Transverse colon (tissue), 4 donors: ENCODE measurements around the gene IL17RD. TPM values are rescaled to one million over a fixed set of nuclear protein-coding genes. Genes with fewer than 3 reads are reported as not detected.

Experiments
- DNase-seq: peaks from one replicate; pipeline ENCODE4 v3.0.0-alpha.2; 2019
- H3K27ac ChIP-seq, 4 donors: fragments of 200-600 bp; sonication (generic); 2 replicates each; pipeline ENCODE4 v1.5.1; 2016 to 2018; ENCODE audit warnings: inconsistent platforms in 4 of 4
- H3K27me3 ChIP-seq: fragments of 200-600 bp; sonication (generic); 2 replicates; pipeline ENCODE4 v1.5.1; 2017; ENCODE audit warnings: inconsistent platforms
- H3K36me3 ChIP-seq, 4 donors: fragments of 200-600 bp; sonication (generic); 2 replicates each; pipeline ENCODE4 v1.5.1; 2017 to 2019; ENCODE audit warnings: inconsistent platforms in 4 of 4
- H3K4me1 ChIP-seq, 4 donors: fragments of 200-600 bp; sonication (generic); 2 replicates each; pipeline ENCODE4 v1.5.1; 2017 to 2020; ENCODE audit warnings: inconsistent platforms in 4 of 4
- H3K4me3 ChIP-seq, 4 donors: fragments of 200-600 bp; sonication (generic); 1 replicate in 1 of 4; 2 replicates in 3 of 4; pipeline versions ENCODE4 v1.5.1 to v1.6.1; 2017 to 2019; ENCODE audit warnings: inconsistent platforms in 4 of 4
- H3K9me3 ChIP-seq, 2 donors: fragments of 200-600 bp; sonication (generic); 2 replicates each; pipeline ENCODE4 v1.5.1; 2017 to 2019; ENCODE audit warnings: inconsistent platforms in 2 of 2
- CTCF ChIP-seq, 5 experiments: fragments of 200-600 bp in 3 of 5; fragments of 450-650 bp in 2 of 5; sonication (generic) in 3 of 5; IDR thresholded peaks; 1 replicate in 2 of 5; 2 replicates in 3 of 5; pipeline ENCODE4 v1.5.1; 2016 to 2017; ENCODE audit warnings: antibody characterized with exemption in 5 of 5, inconsistent platforms in 3 of 5, mild to moderate bottlenecking in 2 of 5, moderate library complexity in 1 of 5
- EP300 ChIP-seq: sonication (generic); formaldehyde crosslinking; IDR thresholded peaks from one replicate; pipeline ENCODE4 v1.6.1; 2017; ENCODE audit warnings: antibody characterized with exemption, low read depth
- POLR2A ChIP-seq: fragments of 450-650 bp; IDR thresholded peaks from one replicate; pipeline ENCODE4 v1.6.1; 2016; ENCODE audit warnings: antibody characterized with exemption, mild to moderate bottlenecking, moderate library complexity
- POLR2AphosphoS5 ChIP-seq, 3 donors: sonication (generic); formaldehyde crosslinking; IDR thresholded peaks; one replicate each; pipeline ENCODE4 v1.6.1; 2016; ENCODE audit warnings: antibody characterized with exemption in 3 of 3
- WGBS, 2 donors: methylation state at CpG; one replicate each; pipeline ENCODE4 v1.1.5; 2018; ENCODE audit warnings: low coverage in 1 of 2; 5-methylcytosine and 5-hydroxymethylcytosine counted together
- in situ Hi-C, 4 donors: fragments of 200-750 bp; cut with MboI; loops; one replicate each; pipeline versions ENCODE4 v1.15.0 to v1.15.1; 2017; ENCODE audit warnings: low sequenced_read_pairs in 3 of 4, low pct_ligation_motif_present in 1 of 4, low pct_unique_long_range_greater_than_20kb in 1 of 4
- intact Hi-C: fragments of 100-400 bp; cut with DNase I; formaldehyde crosslinking; loops from one replicate; pipeline ENCODE4 v1.15.1; 2023; ENCODE audit warnings: low total_unique reads
- total RNA-seq, 4 donors: library from RNA; depleted of rRNA; stranded (reverse); fragments of >200 nt; gene quantifications; one replicate each; pipeline ENCODE4 v1.1.0, GENCODE V29; 2016

Gene IL17RD
- total RNA-seq, 4 donors from 2014 or later: 1.9 to 40.4 (median 2.7) TPM

- intact Hi-C loops: loop anchor here (5.0 kb wide), 1 partner anchor 125 kb away; no protein-coding TSS in a partner anchor
- WGBS, 2 donors: 89% methylated on average over 23 of the region's 23 CpGs; no CpG with 5 or more reads in 1 of the 2 donors
- Histone ChIP-seq H3K4me3 (no peak overlapping the region), H3K27ac (no peak overlapping the region), H3K9me3 (no peaks in the 10 kb centered on the region), H3K27me3 (no peaks in the 10 kb centered on the region), H3K4me1 (no peaks in the 10 kb centered on the region), H3K36me3 (no peaks in the 10 kb centered on the region)
- TF ChIP-seq EP300 (no peak), POLR2A (no peak), POLR2AphosphoS5 (IDR thresholded peaks at IDR 0.05) (no peak), CTCF (IDR thresholded peaks at IDR 0.05) (no peak)
- DNase-seq: no peak
- in situ Hi-C loops: no loop called here
Measured at GRCh38 chr3:57097536-57097935, 67.6 kb downstream of the IL17RD start.

- intact Hi-C loops (loop anchor here (5.0 kb wide), 1 partner anchor 127 kb away; no protein-coding TSS in a partner anchor), in situ Hi-C loops (no loop called here)
- WGBS, 2 donors: 83 to 100% methylated on average over 1 to 5 of the region's 5 CpGs
- Histone ChIP-seq H3K36me3 (no peaks in the 10 kb centered on the region), H3K9me3 (no peaks in the 10 kb centered on the region), H3K4me3 (no peak overlapping the region), H3K27ac (no peak overlapping the region), H3K4me1 (peaks cover 0 to 13% (median 3%) of the 10 kb centered on the region in 4 donors), H3K27me3 (no peaks in the 10 kb centered on the region)
- DNase-seq: no peak
- TF ChIP-seq POLR2A (no peak), CTCF (IDR thresholded peaks at IDR 0.05) (no peak), EP300 (no peak), POLR2AphosphoS5 (IDR thresholded peaks at IDR 0.05) (no peak)
Measured at GRCh38 chr3:57095363-57095762, 69.8 kb downstream of the IL17RD start.

- intact Hi-C loops: loop anchor here (5.0 kb wide), 1 partner anchor 292 kb away; the partner anchor contains the start of gene ARHGEF3
- H3K4me3 ChIP-seq: no peak overlapping the region
- no peaks in the 10 kb centered on the region for H3K27me3 ChIP-seq
- in situ Hi-C loops: no loop called here
- TF ChIP-seq POLR2A (no peak), POLR2AphosphoS5 (IDR thresholded peaks at IDR 0.05) (no peak), EP300 (no peak), CTCF (IDR thresholded peaks at IDR 0.05) (no peak)
- no peak for DNase-seq
- 68 to 86% methylated on average over 1 to 4 of the region's 4 CpGs for WGBS, 2 donors
- H3K36me3 ChIP-seq: no peaks in the 10 kb centered on the region
- no peaks in the 10 kb centered on the region for H3K9me3 ChIP-seq
- no peak overlapping the region for H3K27ac ChIP-seq
- peaks cover 0 to 13% (median 3%) of the 10 kb centered on the region in 4 donors for H3K4me1 ChIP-seq
Measured at GRCh38 chr3:57094575-57094974, 70.6 kb downstream of the IL17RD start.

- Histone ChIP-seq H3K36me3 (no peaks in the 10 kb centered on the region), H3K4me3 (no peak overlapping the region), H3K27me3 (no peaks in the 10 kb centered on the region), H3K9me3 (no peaks in the 10 kb centered on the region), H3K4me1 (peaks cover 0 to 13% (median 3%) of the 10 kb centered on the region in 4 donors), H3K27ac (no peak overlapping the region)
- DNase-seq: no peak
- WGBS, 2 donors: 64 to 67% methylated on average over 6 of the region's 6 CpGs
- in situ Hi-C loops (no loop called here), intact Hi-C loops (loop anchor here (5.0 kb wide), 1 partner anchor 292 kb away; the partner anchor contains the start of gene ARHGEF3)
- TF ChIP-seq POLR2AphosphoS5 (IDR thresholded peaks at IDR 0.05) (no peak), CTCF (IDR thresholded peaks at IDR 0.05) (no peak), EP300 (no peak), POLR2A (no peak)
Measured at GRCh38 chr3:57093971-57094535, 71.1 kb downstream of the IL17RD start.
